PC-3 (cell line): ENCODE results near the gene KIAA1328.

Experiments used
- CTCF ChIP-seq: fragments of 300-600 bp; sonication (generic); conservative IDR thresholded peaks from 2 replicates; pipeline ENCODE4 v1.5.1; 2017; ENCODE audit warnings: antibody characterized with exemption, low read depth, mild to moderate bottlenecking, low read length
- EZH2 ChIP-seq: fragments of 300-600 bp; sonication (generic); IDR thresholded peaks from one replicate; pipeline ENCODE4 v1.6.1; 2017; ENCODE audit warnings: antibody characterized with exemption, mild to moderate bottlenecking, low read length; ENCODE audit not compliant: unreplicated experiment

GRCh38 chr18:36890598-36890997 lies 61.7 kb downstream of the KIAA1328 start:
- no peak for TF ChIP-seq CTCF
- TF ChIP-seq EZH2: no peak
